HG03196 (cell line): ENCODE measurements around the gene NHLRC1.

Source experiments
- ATAC-seq: cut with Tn5 transposase; IDR thresholded peaks from one replicate; pipeline ENCODE4 v1.9.1; 2021; ENCODE audit not compliant: unreplicated experiment

NHLRC1 gene

DNA sequence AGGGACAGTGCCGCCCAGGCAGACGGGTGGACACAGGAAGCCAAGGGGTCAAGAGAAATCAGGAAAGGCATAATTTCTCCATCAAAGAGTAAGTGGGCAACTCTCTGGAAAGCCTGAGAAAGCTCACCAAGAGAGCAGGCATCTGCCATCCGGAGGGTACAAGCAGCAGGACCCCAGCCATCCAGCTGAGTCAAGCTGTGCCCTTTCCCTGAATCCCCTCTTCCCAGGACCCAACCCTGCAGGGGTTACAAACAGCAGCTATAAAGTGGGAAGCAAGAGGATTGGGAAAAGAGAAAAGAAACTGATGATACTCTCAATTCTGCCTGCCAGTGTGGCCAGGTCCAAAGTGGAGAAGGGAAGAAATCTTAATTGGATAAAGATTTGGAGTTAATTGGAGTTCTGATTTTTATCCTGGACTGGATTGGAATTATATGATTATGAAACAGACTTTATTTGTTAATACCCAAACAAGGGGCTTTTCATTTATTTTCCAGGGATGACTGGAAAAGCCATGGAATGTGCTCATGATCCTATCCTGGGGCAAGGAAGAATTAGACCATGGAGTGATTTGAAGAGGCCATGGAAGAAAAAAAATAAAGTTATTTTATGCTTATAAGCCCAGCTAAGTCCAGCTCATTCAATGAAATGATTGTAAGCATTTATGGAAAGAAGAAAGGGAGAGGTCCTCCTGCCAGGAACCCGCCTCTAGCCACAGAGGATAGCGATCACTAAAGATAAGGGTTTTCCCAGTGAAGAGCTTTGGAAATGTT is 34.9 kb downstream of the NHLRC1 start:
- ATAC-seq, result no peak

DNA sequence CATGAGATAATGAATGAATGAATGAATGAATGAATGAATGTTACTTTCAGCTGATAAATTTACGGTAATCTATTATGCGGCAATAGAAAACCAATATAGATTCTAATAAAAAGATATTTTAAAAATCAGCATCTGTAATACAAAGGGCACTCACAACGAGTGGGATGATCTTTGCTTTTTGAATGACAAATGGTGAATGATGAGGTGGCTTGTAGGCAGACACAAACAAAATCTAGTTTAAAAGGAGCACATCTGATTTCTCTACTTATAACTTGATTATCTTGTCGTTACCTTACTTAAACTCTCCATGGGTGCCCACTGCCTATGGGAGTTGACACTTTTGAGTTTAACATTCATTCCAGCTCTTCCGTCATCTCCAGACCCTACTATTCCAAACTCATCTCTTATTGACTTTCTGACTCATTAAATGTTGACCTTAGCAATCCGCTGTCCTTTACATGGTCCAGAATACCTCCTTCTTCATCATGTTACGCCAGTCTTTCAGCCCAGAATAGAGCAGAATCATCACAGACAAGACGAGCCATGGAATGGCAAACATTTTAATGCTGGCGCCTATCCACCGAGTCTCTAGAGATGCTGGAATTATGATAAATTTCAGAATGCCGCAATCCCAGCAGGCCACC is 41.3 kb downstream of the NHLRC1 start:
- no peak for ATAC-seq

DNA sequence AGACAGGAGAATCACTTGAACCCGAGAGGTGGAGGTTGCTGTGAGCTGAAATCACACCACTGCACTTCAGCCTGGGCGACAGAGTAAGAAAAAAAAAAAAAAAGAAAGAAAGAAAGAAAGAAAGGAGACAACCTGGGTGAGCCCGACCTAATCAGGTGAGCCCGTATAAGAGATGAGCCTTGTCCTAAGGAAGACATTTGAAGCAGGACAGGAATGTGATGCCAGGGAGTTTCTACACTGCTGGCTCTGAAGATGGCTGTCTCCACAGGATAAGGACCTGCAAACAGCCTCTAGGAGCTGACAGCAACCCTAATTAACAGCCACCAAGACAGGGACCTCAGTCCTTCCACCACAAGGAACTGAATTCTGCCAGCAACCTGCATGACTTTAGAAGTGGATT is 41.9 kb downstream of the NHLRC1 start:
- ATAC-seq, result no peak

GRCh38 chr6:18078866-18079265 is 43.6 kb downstream of the NHLRC1 start:
- ATAC-seq, result no peak

DNA sequence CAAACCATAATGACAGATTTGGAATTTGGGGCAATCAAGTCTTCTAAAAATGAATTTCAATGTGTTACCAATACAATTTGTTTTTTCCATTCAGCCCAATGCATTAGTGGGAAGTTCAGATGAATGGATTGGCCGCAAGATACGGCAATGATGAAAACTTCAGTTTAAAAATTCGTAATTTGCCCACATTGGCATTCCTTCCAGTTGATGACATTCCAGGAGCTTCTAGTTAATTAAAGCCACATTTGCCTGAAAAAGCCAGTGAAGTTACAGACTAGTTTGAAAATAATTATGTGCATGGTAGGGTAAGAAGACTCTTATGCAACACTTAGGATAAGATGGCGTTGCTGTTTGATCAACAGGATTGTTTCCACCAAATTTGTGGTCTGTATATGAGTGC is 46.2 kb downstream of the NHLRC1 start:
- no peak for ATAC-seq

- no peak for ATAC-seq
These were observed 49.6 kb downstream of the NHLRC1 start for GRCh38 chr6:18072841-18073240.

GRCh38 chr6:18070486-18070885 is 52.0 kb downstream of the NHLRC1 start:
- no peak for ATAC-seq
